Natural killer cell treated with Interleukin-12 subunit alpha and Interleukin-12 subunit beta and Interleukin-15 and Interleukin-18, amount 100 ng/mL, for 72 hours (primary cell): ENCODE data around the gene DOCK3. TPM values are rescaled to one million over a fixed set of nuclear protein-coding genes. Genes with fewer than 3 reads are reported as not detected.
A peak's percentile ranks its signal among the peaks of the same experiment; 100 is the strongest.
"Not testable (repeated sequence)": the region's sequence is repeated elsewhere in the genome, so short reads cannot be mapped to it uniquely, and the experiment has no call there.

Source experiments
- ATAC-seq, 2 donors: fragments of 150-1000 bp; cut with Tn5 transposase in 1 of 2; sonication (Bioruptor Pico), chemical (Tn5 transposase) in 1 of 2; 2 replicates each; pipeline ENCODE4 v1.10.0; 2021
- DNase-seq: peaks from one replicate; pipeline ENCODE4 v3.0.0; 2022; ENCODE audit warnings: low spot score
- H3K27ac Mint-ChIP-seq, 2 donors: 1 replicate in 1 of 2; 2 replicates in 1 of 2; pipeline ENCODE4 v1.8.0; 2022; ENCODE audit warnings: mixed read lengths in 2 of 2, mild to moderate bottlenecking in 1 of 2, moderate library complexity in 1 of 2
- H3K27me3 Mint-ChIP-seq, 2 donors: 1 replicate in 1 of 2; 2 replicates in 1 of 2; pipeline ENCODE4 v1.8.0; 2022; ENCODE audit warnings: mixed read lengths in 2 of 2
- H3K36me3 Mint-ChIP-seq: one replicate; pipeline ENCODE4 v1.8.0; 2022; ENCODE audit warnings: mixed read lengths
- H3K4me1 Mint-ChIP-seq, 2 donors: 1 replicate in 1 of 2; 2 replicates in 1 of 2; pipeline ENCODE4 v1.8.0; 2022; ENCODE audit warnings: low read depth in 2 of 2, mixed read lengths in 2 of 2, mild to moderate bottlenecking in 1 of 2
- H3K4me3 Mint-ChIP-seq: one replicate; pipeline ENCODE4 v1.8.0; 2022; ENCODE audit warnings: mixed read lengths
- H3K9me3 Mint-ChIP-seq: 2 replicates; pipeline ENCODE4 v1.8.0; 2022; ENCODE audit warnings: mixed read lengths
- total RNA-seq, 2 donors: library from RNA; stranded (reverse); gene quantifications; one replicate each; pipeline ENCODE4 v1.2.3, GENCODE V29; 2022

The DOCK3 gene
- total RNA-seq, 2 donors from 2014 or later = 1.3 to 4.5 TPM

GRCh38 chr3:50811893-50812292 lies 137.2 kb downstream of the DOCK3 start:
- H3K4me1 Mint-ChIP-seq = no peaks in the 10 kb centered on the region
- H3K36me3 Mint-ChIP-seq = no peaks in the 10 kb centered on the region
- H3K4me3 Mint-ChIP-seq = no peak overlapping the region
- DNase-seq (no peak), ATAC-seq (no peak)
- H3K9me3 Mint-ChIP-seq = no peaks in the 10 kb centered on the region
- peaks cover 0 to 2% of the 10 kb centered on the region in 2 donors for H3K27me3 Mint-ChIP-seq
- H3K27ac Mint-ChIP-seq = no peak overlapping the region

DNA sequence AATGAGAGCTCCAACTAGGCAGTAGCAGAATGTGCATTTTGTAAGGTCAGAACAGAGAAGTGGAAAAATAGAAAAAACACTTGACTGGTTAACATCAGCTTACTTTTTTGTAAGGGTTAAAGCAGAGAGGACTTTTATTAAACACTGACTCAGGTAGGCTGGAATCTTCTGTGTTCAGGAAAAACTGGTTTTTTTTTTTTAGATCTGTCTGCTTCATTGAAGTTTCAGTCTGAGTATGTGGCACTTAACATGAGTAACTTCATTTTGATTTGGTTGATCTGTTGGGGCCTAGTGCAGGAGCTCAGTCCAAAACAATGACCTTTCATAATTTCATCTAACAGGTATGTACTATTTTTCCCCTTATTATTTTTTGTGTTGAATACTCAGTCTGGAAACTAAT lies 141.1 kb downstream of the DOCK3 start:
- Mint-ChIP-seq H3K27ac (no peak overlapping the region), H3K27me3 (peaks cover 3 to 6% of the 10 kb centered on the region in 2 donors), H3K9me3 (no peaks in the 10 kb centered on the region), H3K4me3 (no peak overlapping the region), H3K36me3 (no peaks in the 10 kb centered on the region), H3K4me1 (no peaks in the 10 kb centered on the region)
- ATAC-seq = no peak
- no peak for DNase-seq

GRCh38 chr3:50816894-50817293 lies 142.2 kb downstream of the DOCK3 start:
- H3K36me3 Mint-ChIP-seq = no peaks in the 10 kb centered on the region

DNA sequence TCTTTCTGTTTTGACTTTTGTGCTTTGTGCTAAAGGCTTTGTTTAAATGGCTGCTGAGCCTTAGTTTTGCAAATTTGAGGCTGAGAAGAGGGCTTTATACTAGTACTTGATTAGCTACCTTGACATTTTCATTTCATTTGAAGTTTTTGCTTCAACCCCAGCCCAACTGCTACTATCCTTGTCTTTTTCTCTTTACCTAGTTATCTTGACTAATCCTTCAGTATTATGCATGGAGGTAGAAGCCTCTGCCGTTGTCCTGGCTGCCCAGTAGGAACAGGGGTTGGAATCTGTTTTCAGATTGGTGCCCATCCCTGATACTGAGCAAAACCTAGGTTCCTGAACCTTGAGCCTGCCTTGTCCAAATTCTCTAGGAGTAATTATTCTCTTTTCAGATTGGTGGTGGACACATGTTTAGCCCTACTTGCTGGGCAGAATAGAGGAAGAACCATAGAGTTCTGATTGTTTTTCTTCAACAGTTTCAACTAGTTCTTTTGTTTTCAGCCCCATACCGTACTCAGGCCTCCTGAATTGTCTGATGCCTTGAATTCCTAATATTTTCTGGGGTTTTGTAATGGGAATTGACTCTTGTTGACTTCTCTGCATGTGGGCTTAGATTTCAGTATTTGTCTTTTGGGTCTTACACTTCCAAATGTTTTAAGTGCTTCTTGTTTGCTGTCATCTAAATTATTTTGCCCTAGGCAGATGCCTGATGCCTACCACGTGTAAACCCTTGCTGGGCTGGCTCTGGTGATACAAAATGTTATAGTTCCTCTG lies 143.2 kb downstream of the DOCK3 start:
- peaks cover 3 to 6% of the 10 kb centered on the region in 2 donors for H3K27me3 Mint-ChIP-seq
- no peak for DNase-seq
- no peak for ATAC-seq
- H3K36me3 Mint-ChIP-seq = no peaks in the 10 kb centered on the region
- H3K27ac Mint-ChIP-seq = no peak overlapping the region
- no peaks in the 10 kb centered on the region for H3K4me1 Mint-ChIP-seq
- no peak overlapping the region for H3K4me3 Mint-ChIP-seq
- H3K9me3 Mint-ChIP-seq = no peaks in the 10 kb centered on the region

More at GRCh38 chr3:50816894-50817293, 142.2 kb downstream of the DOCK3 start:
- peaks cover 3 to 6% of the 10 kb centered on the region in 2 donors for H3K27me3 Mint-ChIP-seq
- H3K27ac Mint-ChIP-seq = no peak overlapping the region
- H3K4me3 Mint-ChIP-seq = no peak overlapping the region
- no peaks in the 10 kb centered on the region for H3K4me1 Mint-ChIP-seq
- H3K9me3 Mint-ChIP-seq = no peaks in the 10 kb centered on the region
- DNase-seq (no peak), ATAC-seq (no peak)

- Mint-ChIP-seq H3K36me3 (no peaks in the 10 kb centered on the region), H3K4me3 (no peak overlapping the region), H3K4me1 (no peaks in the 10 kb centered on the region), H3K9me3 (no peaks in the 10 kb centered on the region), H3K27me3 (peaks cover 3 to 12% of the 10 kb centered on the region in 2 donors), H3K27ac (no peak overlapping the region)
- no peak for ATAC-seq
- DNase-seq = no peak
These were observed 145.2 kb downstream of the DOCK3 start for GRCh38 chr3:50819882-50820281.

GRCh38 chr3:50825841-50826240 lies 151.1 kb downstream of the DOCK3 start:
- DNase-seq (no peak), ATAC-seq (no peak)
- Mint-ChIP-seq H3K4me1 (no peaks in the 10 kb centered on the region), H3K27me3 (peaks cover 7 to 11% of the 10 kb centered on the region in 2 donors), H3K4me3 (no peak overlapping the region), H3K36me3 (no peaks in the 10 kb centered on the region), H3K9me3 (no peaks in the 10 kb centered on the region), H3K27ac (no peak overlapping the region)

GRCh38 chr3:50830451-50830850 lies 155.7 kb downstream of the DOCK3 start:
- H3K9me3 Mint-ChIP-seq = no peaks in the 10 kb centered on the region
- no peak overlapping the region for H3K27ac Mint-ChIP-seq
- no peaks in the 10 kb centered on the region for H3K4me1 Mint-ChIP-seq
- peaks cover 6 to 18% of the 10 kb centered on the region in 2 donors for H3K27me3 Mint-ChIP-seq
- no peak for ATAC-seq
- DNase-seq = no peak
- H3K36me3 Mint-ChIP-seq = no peaks in the 10 kb centered on the region
- H3K4me3 Mint-ChIP-seq = no peak overlapping the region

GRCh38 chr3:50831009-50831408 lies 156.3 kb downstream of the DOCK3 start:
- DNase-seq, H3K4me1 Mint-ChIP-seq, ATAC-seq, H3K36me3 Mint-ChIP-seq, H3K4me3 Mint-ChIP-seq, H3K27ac Mint-ChIP-seq, H3K9me3 Mint-ChIP-seq: not testable (repeated sequence)
- H3K27me3 Mint-ChIP-seq = peaks cover 6 to 18% of the 10 kb centered on the region in 2 donors

- ATAC-seq = no peak
- Mint-ChIP-seq H3K4me1 (no peaks in the 10 kb centered on the region), H3K27me3 (peaks cover 25 to 27% of the 10 kb centered on the region in 2 donors), H3K4me3 (no peak overlapping the region), H3K9me3 (no peaks in the 10 kb centered on the region), H3K36me3 (no peaks in the 10 kb centered on the region), H3K27ac (no peak overlapping the region)
- DNase-seq = no peak
These were observed 166.3 kb downstream of the DOCK3 start for GRCh38 chr3:50840983-50841489.

GRCh38 chr3:50848308-50848707 lies 173.6 kb downstream of the DOCK3 start:
- DNase-seq (no peak), ATAC-seq (no peak)
- Mint-ChIP-seq H3K27ac (no peak overlapping the region), H3K4me1 (no peaks in the 10 kb centered on the region), H3K4me3 (no peak overlapping the region), H3K27me3 (peaks cover 24 to 28% of the 10 kb centered on the region in 2 donors), H3K36me3 (peaks cover 9% of the 10 kb centered on the region), H3K9me3 (peaks cover 7% of the 10 kb centered on the region)

DNA sequence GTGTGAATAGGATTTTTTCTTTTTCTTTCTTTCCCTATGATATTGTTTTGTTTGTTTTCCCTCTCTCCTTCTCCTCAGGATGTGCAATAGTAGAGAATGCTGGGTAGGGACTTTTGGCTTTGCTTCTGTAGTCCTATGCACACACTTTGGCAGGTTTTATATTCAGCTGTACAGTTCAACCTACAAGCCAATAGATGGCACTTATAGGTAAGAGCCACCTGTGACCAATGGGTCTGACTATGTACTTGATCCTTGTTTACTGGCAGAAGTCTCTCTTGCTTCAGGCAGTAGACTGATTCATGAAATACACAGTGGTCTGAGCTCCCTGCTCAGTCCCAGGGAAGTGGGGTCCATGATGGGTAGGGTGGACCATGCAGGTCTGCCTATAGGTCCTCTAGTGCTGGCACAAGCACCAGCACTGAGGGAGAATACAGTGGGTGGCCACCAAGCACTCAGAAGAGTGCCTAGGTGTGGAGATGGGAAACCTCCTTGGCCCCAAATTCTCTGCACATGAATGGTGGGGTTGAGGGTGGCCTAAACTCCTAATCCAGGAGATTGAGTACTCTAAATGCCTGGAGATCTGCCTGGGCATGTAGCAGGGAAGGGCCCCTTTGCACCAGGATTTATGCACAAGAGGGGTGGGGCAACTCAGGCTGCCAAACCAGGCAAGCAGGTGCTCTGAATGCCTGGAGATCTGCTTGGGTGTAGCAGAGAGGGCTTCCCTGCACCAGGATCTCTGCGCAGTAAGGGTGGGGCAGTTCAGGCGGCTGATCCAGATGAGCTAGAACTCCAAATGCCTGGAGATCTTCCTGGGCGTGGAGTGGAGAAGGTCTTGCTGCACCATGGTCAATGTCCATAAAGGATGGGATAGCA lies 176.1 kb downstream of the DOCK3 start:
- no peaks in the 10 kb centered on the region for H3K4me1 Mint-ChIP-seq
- peak; percentile 58 for DNase-seq
- peaks cover 9% of the 10 kb centered on the region for H3K36me3 Mint-ChIP-seq
- H3K4me3 Mint-ChIP-seq = no peak overlapping the region
- peak; percentile 15 to 38 for ATAC-seq
- H3K9me3 Mint-ChIP-seq = peaks cover 7% of the 10 kb centered on the region
- H3K27me3 Mint-ChIP-seq = peaks cover 24 to 25% of the 10 kb centered on the region in 2 donors
- H3K27ac Mint-ChIP-seq = no peak overlapping the region

DNA sequence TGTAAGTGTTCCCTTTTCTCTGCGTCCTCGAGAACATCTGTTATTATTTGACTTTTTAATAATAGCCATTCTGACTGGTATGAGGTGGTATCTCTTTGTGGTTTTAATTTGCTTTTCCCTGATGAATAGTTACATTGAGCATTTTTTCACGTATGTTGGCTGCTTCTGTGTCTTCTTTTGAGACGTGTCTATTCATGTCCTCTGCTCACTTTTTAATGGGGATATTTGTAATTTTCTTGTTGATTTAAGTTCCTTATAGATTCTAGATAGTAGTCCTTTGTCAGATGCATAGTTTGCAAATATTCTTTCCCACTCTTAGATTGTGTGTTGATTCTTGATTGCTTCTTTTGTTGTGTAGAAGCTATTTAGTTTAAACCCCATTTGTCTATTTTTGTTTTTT lies 179.2 kb downstream of the DOCK3 start:
- Mint-ChIP-seq H3K4me3 (no peak overlapping the region), H3K27me3 (peaks cover 0 to 10% of the 10 kb centered on the region in 2 donors), H3K9me3 (no peaks in the 10 kb centered on the region), H3K27ac (no peak overlapping the region), H3K36me3 (no peaks in the 10 kb centered on the region), H3K4me1 (no peaks in the 10 kb centered on the region)
- DNase-seq (no peak), ATAC-seq (no peak)

DNA sequence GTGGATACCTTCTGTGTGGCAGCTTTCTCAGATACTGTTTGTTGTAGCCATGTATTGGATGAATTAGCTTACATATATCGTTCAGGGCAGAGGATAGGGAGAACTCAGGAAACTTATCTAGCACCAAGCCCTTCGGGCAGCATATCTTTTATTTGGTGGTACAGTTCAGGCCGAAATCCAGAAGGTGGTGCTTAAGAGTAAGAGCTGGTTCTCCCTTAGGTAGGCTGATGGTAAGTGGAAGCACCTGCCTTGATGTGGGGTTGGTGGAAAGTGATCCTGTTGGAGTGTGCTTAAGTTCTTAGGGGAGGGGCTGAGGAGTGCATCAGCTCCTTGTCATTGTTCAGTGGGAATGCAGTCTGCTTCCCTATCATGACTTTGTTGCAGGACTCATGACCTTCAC lies 187.5 kb downstream of the DOCK3 start:
- no peak overlapping the region for H3K4me3 Mint-ChIP-seq
- no peaks in the 10 kb centered on the region for H3K4me1 Mint-ChIP-seq
- no peak for DNase-seq
- H3K9me3 Mint-ChIP-seq = no peaks in the 10 kb centered on the region
- no peak for ATAC-seq
- no peaks in the 10 kb centered on the region for H3K36me3 Mint-ChIP-seq
- no peak overlapping the region for H3K27ac Mint-ChIP-seq
- H3K27me3 Mint-ChIP-seq = peaks cover 13 to 19% of the 10 kb centered on the region in 2 donors
